GM12801 (cell line): ENCODE measurements around the gene FAF1.

ENCODE experiments used
- CTCF ChIP-seq: IDR thresholded peaks from one replicate; pipeline ENCODE4 v1.5.1; 2011; ENCODE audit warnings: control low read depth; ENCODE audit not compliant: insufficient read length; ENCODE audit errors: extremely low read depth

The FAF1 gene

GRCh38 chr1:50634251-50634650 lies 325.8 kb downstream of the FAF1 start:
- TF ChIP-seq CTCF, result no peak

- no peak for TF ChIP-seq CTCF
Measured at GRCh38 chr1:50633465-50633864, 326.6 kb downstream of the FAF1 start.

GRCh38 chr1:50631161-50631560 lies 328.9 kb downstream of the FAF1 start:
- no peak for TF ChIP-seq CTCF

GRCh38 chr1:50622259-50622658 lies 337.8 kb downstream of the FAF1 start:
- no peak for TF ChIP-seq CTCF

- no peak for TF ChIP-seq CTCF
Measured at GRCh38 chr1:50620680-50621329, 339.3 kb downstream of the FAF1 start.

GRCh38 chr1:50615036-50615750 lies 344.9 kb downstream of the FAF1 start:
- no peak for TF ChIP-seq CTCF

- no peak for TF ChIP-seq CTCF
Measured at GRCh38 chr1:50611675-50612074, 348.4 kb downstream of the FAF1 start.
